Measurements from ENCODE around the gene SLC4A4.

- TF ChIP-seq, protein P1, sequence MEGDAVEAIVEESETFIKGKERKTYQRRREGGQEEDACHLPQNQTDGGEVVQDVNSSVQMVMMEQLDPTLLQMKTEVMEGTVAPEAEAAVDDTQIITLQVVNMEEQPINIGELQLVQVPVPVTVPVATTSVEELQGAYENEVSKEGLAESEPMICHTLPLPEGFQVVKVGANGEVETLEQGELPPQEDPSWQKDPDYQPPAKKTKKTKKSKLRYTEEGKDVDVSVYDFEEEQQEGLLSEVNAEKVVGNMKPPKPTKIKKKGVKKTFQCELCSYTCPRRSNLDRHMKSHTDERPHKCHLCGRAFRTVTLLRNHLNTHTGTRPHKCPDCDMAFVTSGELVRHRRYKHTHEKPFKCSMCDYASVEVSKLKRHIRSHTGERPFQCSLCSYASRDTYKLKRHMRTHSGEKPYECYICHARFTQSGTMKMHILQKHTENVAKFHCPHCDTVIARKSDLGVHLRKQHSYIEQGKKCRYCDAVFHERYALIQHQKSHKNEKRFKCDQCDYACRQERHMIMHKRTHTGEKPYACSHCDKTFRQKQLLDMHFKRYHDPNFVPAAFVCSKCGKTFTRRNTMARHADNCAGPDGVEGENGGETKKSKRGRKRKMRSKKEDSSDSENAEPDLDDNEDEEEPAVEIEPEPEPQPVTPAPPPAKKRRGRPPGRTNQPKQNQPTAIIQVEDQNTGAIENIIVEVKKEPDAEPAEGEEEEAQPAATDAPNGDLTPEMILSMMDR (IDR thresholded peaks at IDR 0.05) = no peak
- TF ChIP-seq POLR2A (IDR thresholded peaks at IDR 0.05) = no peak
Measured at GRCh38 chr4:71368906-71369305, 30.1 kb downstream of the SLC4A4 start.
